OCI-LY3 (cell line): ENCODE results near the gene HECTD4.

Experiments
- H2AFZ ChIP-seq: fragments of 200-600, 300-600 bp; shearing (Covaris generic); 2 replicates; pipeline ENCODE4 v1.6.0; 2014; ENCODE audit warnings: antibody characterized with exemption, low read depth, low read length
- H3K27ac ChIP-seq: fragments of 200-600, 300-600 bp; sonication (generic); 2 replicates; pipeline ENCODE4 v1.5.1; 2014; ENCODE audit warnings: mild to moderate bottlenecking, low read length, moderate library complexity, mixed read lengths
- H3K27me3 ChIP-seq: fragments of 200-600, 300-600 bp; sonication (generic); 2 replicates; pipeline ENCODE4 v1.6.1; 2014; ENCODE audit warnings: low read depth, low read length, mixed read lengths
- H3K36me3 ChIP-seq: fragments of 200-600, 300-600 bp; sonication (generic); replicated peaks from 2 replicates; pipeline ENCODE3; 2014; ENCODE audit warnings: low read depth, low read length, mixed read lengths
- H3K4me1 ChIP-seq: fragments of 300-600, 200-600 bp; sonication (generic); 2 replicates; pipeline ENCODE4 v1.6.1; 2014; ENCODE audit warnings: low read length, mixed read lengths
- H3K4me2 ChIP-seq: fragments of 200-600, 300-600 bp; sonication (generic); 2 replicates; pipeline ENCODE4 v1.6.1; 2014; ENCODE audit warnings: low read length, mixed read lengths
- H3K4me3 ChIP-seq: fragments of 300-600, 200-600 bp; sonication (generic); 2 replicates; pipeline ENCODE4 v1.5.1; 2014; ENCODE audit warnings: antibody characterized with exemption, mild to moderate bottlenecking, low read length, moderate library complexity
- H3K79me2 ChIP-seq: fragments of 300-600, 200-600 bp; shearing (Covaris generic); 2 replicates; pipeline ENCODE4 v1.6.1; 2014; ENCODE audit warnings: mild to moderate bottlenecking, low read length, mixed read lengths
- H3K9ac ChIP-seq: fragments of 300-600, 200-600 bp; shearing (Covaris generic); 2 replicates; pipeline ENCODE4 v1.6.0; 2014; ENCODE audit warnings: mild to moderate bottlenecking, low read length, moderate library complexity
- H3K9me3 ChIP-seq: fragments of 200-600, 300-600 bp; shearing (Covaris generic); 2 replicates; pipeline ENCODE4 v1.6.1; 2014; ENCODE audit warnings: low read length, mixed read lengths; ENCODE audit not compliant: insufficient read depth
- H4K20me1 ChIP-seq: fragments of 200-600, 300-600 bp; sonication (generic); 2 replicates; pipeline ENCODE4 v1.6.1; 2016; ENCODE audit warnings: low read length, mixed read lengths; ENCODE audit not compliant: insufficient read depth
- EZH2phosphoT487 ChIP-seq: fragments of 200-600 bp; shearing (Covaris generic); IDR thresholded peaks from 2 replicates; pipeline ENCODE4 v1.6.1; 2018; ENCODE audit warnings: antibody characterized with exemption, mixed run types, low read depth
- TF ChIP-seq, protein P1 (sequence below): fragments of 200-600, 300-600 bp; sonication (generic); IDR thresholded peaks from 2 replicates; pipeline ENCODE4 v1.5.1; 2014; ENCODE audit warnings: antibody characterized with exemption, low read length, low read depth

Gene HECTD4

DNA sequence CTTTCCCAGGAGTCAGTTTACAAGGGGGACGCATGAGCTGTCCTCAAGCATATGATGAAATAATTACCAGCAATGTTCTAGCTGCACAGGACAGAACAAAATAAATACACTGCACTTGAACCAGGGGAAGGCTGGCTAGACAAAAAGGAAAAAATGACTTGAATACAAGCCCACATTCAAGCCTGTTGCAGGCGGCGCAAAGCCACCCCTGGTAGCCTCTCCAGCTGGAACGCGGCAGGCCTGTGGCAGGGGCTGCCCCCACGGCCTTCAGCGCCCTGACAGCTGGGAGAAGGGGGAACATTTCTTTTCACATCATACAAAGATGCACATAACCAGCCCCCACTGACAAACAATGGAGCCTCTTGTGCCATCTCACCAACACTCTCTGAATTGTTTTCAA is 199.7 kb downstream of the HECTD4 start:
- H3K27ac ChIP-seq = no peak overlapping the region
- H3K36me3 ChIP-seq = peaks cover 19% of the 10 kb centered on the region
- H4K20me1 ChIP-seq = no peaks in the 10 kb centered on the region
- peaks cover 12% of the 10 kb centered on the region for H3K4me1 ChIP-seq
- TF ChIP-seq, protein P1, sequence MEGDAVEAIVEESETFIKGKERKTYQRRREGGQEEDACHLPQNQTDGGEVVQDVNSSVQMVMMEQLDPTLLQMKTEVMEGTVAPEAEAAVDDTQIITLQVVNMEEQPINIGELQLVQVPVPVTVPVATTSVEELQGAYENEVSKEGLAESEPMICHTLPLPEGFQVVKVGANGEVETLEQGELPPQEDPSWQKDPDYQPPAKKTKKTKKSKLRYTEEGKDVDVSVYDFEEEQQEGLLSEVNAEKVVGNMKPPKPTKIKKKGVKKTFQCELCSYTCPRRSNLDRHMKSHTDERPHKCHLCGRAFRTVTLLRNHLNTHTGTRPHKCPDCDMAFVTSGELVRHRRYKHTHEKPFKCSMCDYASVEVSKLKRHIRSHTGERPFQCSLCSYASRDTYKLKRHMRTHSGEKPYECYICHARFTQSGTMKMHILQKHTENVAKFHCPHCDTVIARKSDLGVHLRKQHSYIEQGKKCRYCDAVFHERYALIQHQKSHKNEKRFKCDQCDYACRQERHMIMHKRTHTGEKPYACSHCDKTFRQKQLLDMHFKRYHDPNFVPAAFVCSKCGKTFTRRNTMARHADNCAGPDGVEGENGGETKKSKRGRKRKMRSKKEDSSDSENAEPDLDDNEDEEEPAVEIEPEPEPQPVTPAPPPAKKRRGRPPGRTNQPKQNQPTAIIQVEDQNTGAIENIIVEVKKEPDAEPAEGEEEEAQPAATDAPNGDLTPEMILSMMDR = no peak
- TF ChIP-seq EZH2phosphoT487 = no peak
- H2AFZ ChIP-seq = no peak overlapping the region
- H3K79me2 ChIP-seq = no peaks in the 10 kb centered on the region
- no peaks in the 10 kb centered on the region for H3K27me3 ChIP-seq
- no peak overlapping the region for H3K4me2 ChIP-seq
- no peak overlapping the region for H3K9ac ChIP-seq
- H3K4me3 ChIP-seq = no peak overlapping the region
- H3K9me3 ChIP-seq = no peaks in the 10 kb centered on the region

DNA sequence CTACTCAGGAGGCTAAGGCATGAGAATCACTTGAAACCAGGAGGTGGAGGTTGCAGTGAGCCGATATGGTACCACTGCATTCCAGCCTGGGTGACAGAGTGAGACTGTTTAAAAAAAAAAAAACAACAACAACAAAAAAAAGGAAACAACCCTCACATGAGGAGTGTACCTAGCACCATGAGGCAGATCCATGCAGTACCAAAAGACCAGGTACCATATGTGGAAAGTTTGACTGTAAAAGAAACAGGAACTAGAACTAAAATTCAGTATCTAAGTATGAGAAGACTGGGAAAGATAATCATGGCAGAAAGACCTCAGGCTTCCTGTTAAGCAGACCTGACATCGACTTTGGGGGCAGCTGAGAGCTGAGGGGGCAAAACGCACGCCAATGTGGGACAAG is 201.8 kb downstream of the HECTD4 start:
- peak overlapping the region; percentile 43 for H3K27ac ChIP-seq
- peaks cover 19% of the 10 kb centered on the region for H3K36me3 ChIP-seq
- H4K20me1 ChIP-seq = no peaks in the 10 kb centered on the region
- H3K79me2 ChIP-seq = no peaks in the 10 kb centered on the region
- no peak overlapping the region for H3K4me3 ChIP-seq
- H3K4me1 ChIP-seq = peaks cover 12% of the 10 kb centered on the region
- no peak overlapping the region for H3K9ac ChIP-seq
- TF ChIP-seq EZH2phosphoT487 = no peak
- TF ChIP-seq, protein P1 = no peak
- peak overlapping the region; percentile 51 for H3K4me2 ChIP-seq
- H3K9me3 ChIP-seq = no peaks in the 10 kb centered on the region
- no peaks in the 10 kb centered on the region for H3K27me3 ChIP-seq
- H2AFZ ChIP-seq = no peak overlapping the region

DNA sequence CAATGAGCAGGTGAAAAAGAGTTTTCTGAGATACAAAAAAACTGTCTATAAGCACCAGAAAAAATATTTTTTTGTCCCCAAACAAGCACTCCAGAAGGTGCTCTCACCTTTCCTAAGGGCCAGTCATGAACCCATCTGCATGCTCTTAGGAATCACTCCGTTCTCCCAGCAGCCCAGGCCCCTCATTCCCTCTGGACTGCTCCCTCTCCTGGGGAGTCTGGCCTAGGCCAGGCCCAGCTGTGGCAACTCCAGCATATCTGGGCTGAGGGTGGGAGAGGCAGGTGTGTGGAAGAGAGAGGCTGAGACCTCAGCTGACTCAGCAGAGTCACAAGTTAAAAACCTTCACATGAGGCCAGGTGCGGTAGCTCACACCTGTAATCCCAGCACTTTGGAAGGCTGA is 202.3 kb downstream of the HECTD4 start:
- peaks cover 22% of the 10 kb centered on the region for H3K36me3 ChIP-seq
- no peaks in the 10 kb centered on the region for H3K27me3 ChIP-seq
- H3K9ac ChIP-seq = no peak overlapping the region
- H3K4me2 ChIP-seq = no peak overlapping the region
- H3K27ac ChIP-seq = 0 out of 2 replicates have a peak overlapping the region, but pooled peaks have one; percentile 43
- no peaks in the 10 kb centered on the region for H3K79me2 ChIP-seq
- peaks cover 12% of the 10 kb centered on the region for H3K4me1 ChIP-seq
- H3K4me3 ChIP-seq = no peak overlapping the region
- no peaks in the 10 kb centered on the region for H3K9me3 ChIP-seq
- H2AFZ ChIP-seq = no peak overlapping the region
- no peaks in the 10 kb centered on the region for H4K20me1 ChIP-seq
- TF ChIP-seq, protein P1 = no peak
- no peak for TF ChIP-seq EZH2phosphoT487

DNA sequence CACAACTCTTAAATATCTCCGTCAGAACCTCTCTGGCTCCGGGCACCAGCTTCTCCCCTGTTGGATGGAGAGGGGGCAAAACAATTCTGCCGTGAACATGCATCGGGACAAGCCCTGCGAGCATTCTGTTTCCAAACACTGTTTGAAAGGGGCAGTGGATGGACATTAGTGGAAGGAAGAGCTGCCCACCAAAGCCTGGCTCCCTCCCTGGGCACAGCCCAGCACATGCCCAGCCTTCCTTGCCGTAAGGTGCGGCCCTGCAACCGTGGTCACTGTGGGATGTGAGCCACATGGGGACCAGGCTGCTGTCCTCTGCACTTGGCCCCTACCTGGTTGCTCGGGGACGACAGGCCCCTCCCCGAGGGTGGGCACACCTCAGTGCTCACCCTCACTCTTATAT is 202.9 kb downstream of the HECTD4 start:
- no peaks in the 10 kb centered on the region for H4K20me1 ChIP-seq
- no peaks in the 10 kb centered on the region for H3K79me2 ChIP-seq
- H3K36me3 ChIP-seq = peaks cover 20% of the 10 kb centered on the region
- H3K27me3 ChIP-seq = no peaks in the 10 kb centered on the region
- no peak overlapping the region for H2AFZ ChIP-seq
- no peaks in the 10 kb centered on the region for H3K9me3 ChIP-seq
- H3K4me3 ChIP-seq = no peak overlapping the region
- no peak overlapping the region for H3K9ac ChIP-seq
- peaks cover 12% of the 10 kb centered on the region for H3K4me1 ChIP-seq
- TF ChIP-seq EZH2phosphoT487 = no peak
- TF ChIP-seq, protein P1 = no peak
- H3K27ac ChIP-seq = no peak overlapping the region
- no peak overlapping the region for H3K4me2 ChIP-seq
